Endothelial cell of umbilical vein (primary cell): ENCODE measurements around the gene C2orf42. TPM values are rescaled to one million over a fixed set of nuclear protein-coding genes. Genes with fewer than 3 reads are reported as not detected.
"Not testable (repeated sequence)": the region's sequence is repeated elsewhere in the genome, so short reads cannot be mapped to it uniquely, and the experiment has no call there.

Experiments
- BruUV-seq: library from RNA; stranded (reverse); fragments of 400-500 nt; replicated peaks from 2 replicates; lab custom pipeline; 2021; lab: Mats Ljungman, UMichigan
- CTCF ChIA-PET: fragments of 300-600, 350-600 bp; sonication (Branson Sonifier 250); formaldehyde crosslinking; loops from one replicate; lab custom pipeline; 2021; ENCODE audit warnings: antibody characterized with exemption, inconsistent platforms; lab: Charles Lee
- POLR2A ChIA-PET: fragments of 300-600, 350-600 bp; sonication (Branson Sonifier 250); formaldehyde crosslinking; loops from one replicate; lab custom pipeline; 2021; ENCODE audit warnings: antibody characterized with exemption, inconsistent platforms; lab: Charles Lee
- DNase-seq: peaks from one replicate; pipeline ENCODE4 v3.0.0-alpha.2; 2011; ENCODE audit warnings: low read depth, low spot score
- FAIRE-seq: peaks from 2 replicates; lab custom pipeline; 2011; peaks lifted over from hg19 to GRCh38; lab: Jason Lieb, UNC
- H2AFZ ChIP-seq: 2 replicates; pipeline ENCODE4 v1.6.0; 2012; ENCODE audit warnings: low read depth, low read length, control low read depth, inconsistent platforms
- H3K27ac ChIP-seq: 2 replicates; pipeline ENCODE4 v1.5.1; 2011; ENCODE audit warnings: low read depth, mild to moderate bottlenecking, control low read depth, low read length, moderate library complexity; ENCODE audit not compliant: insufficient read depth
- H3K27me3 ChIP-seq, 2 experiments: 2 replicates each; pipeline versions ENCODE4 v1.6.0 to v1.6.1; 2011; ENCODE audit warnings: low read length in 2 of 2, mixed read lengths in 1 of 2; ENCODE audit not compliant: control insufficient read depth in 2 of 2, insufficient read depth in 2 of 2
- H3K36me3 ChIP-seq, 2 experiments: 2 replicates in 1 of 2; 3 replicates in 1 of 2; pipeline ENCODE4 v1.5.1; 2011; ENCODE audit warnings: low read length in 2 of 2, mild to moderate bottlenecking in 1 of 2, moderate library complexity in 1 of 2; ENCODE audit not compliant: control insufficient read depth in 2 of 2, insufficient read depth in 2 of 2; ENCODE audit errors: extremely low read depth in 1 of 2
- H3K4me1 ChIP-seq: 3 replicates; pipeline ENCODE4 v1.5.1; 2011; ENCODE audit warnings: mild to moderate bottlenecking, low read length; ENCODE audit not compliant: control insufficient read depth, insufficient read depth; ENCODE audit errors: extremely low read depth
- H3K4me2 ChIP-seq: 2 replicates; pipeline ENCODE4 v1.6.1; 2011; ENCODE audit warnings: low read length, control low read depth, mixed read lengths; ENCODE audit not compliant: insufficient read depth
- H3K4me3 ChIP-seq, 3 experiments: fragments of 200-600 bp in 1 of 3; sonication (generic), shearing (Covaris generic) in 1 of 3; replicated peaks in 1 of 3; 2 replicates each; pipeline ENCODE4 v1.5.1; 2011 to 2016; ENCODE audit warnings: control low read depth in 3 of 3, low read length in 3 of 3, mild to moderate bottlenecking in 2 of 3, inconsistent platforms in 1 of 3, low read depth in 1 of 3, moderate library complexity in 1 of 3; ENCODE audit not compliant: insufficient read depth in 1 of 3
- H3K79me2 ChIP-seq: 2 replicates; pipeline ENCODE4 v1.6.0; 2012; ENCODE audit warnings: low read length, inconsistent platforms; ENCODE audit not compliant: control insufficient read depth, insufficient read depth
- H3K9ac ChIP-seq: replicated peaks from 2 replicates; pipeline ENCODE3; 2011; ENCODE audit warnings: low read length, control low read depth; ENCODE audit not compliant: insufficient read depth; ENCODE audit errors: extremely low read depth
- H3K9me1 ChIP-seq: replicated peaks from 3 replicates; pipeline ENCODE4 v1.6.0; 2011; ENCODE audit warnings: mild to moderate bottlenecking, low read length; ENCODE audit not compliant: control insufficient read depth, insufficient read depth; ENCODE audit errors: extremely low read depth
- H3K9me3 ChIP-seq: replicated peaks from 2 replicates; pipeline ENCODE4 v1.5.1; 2012; ENCODE audit warnings: low read length, inconsistent platforms; ENCODE audit not compliant: control insufficient read depth, insufficient read depth
- H4K20me1 ChIP-seq: replicated peaks from 2 replicates; pipeline ENCODE3; 2011; ENCODE audit warnings: mild to moderate bottlenecking, low read length; ENCODE audit not compliant: control insufficient read depth, insufficient read depth; ENCODE audit errors: extremely low read depth
- EZH2 ChIP-seq: IDR thresholded peaks from 2 replicates; pipeline ENCODE4 v1.6.1; 2012; ENCODE audit warnings: borderline replicate concordance, low read depth, mild to moderate bottlenecking, moderate library complexity, low read length, inconsistent platforms; ENCODE audit not compliant: severe bottlenecking
- FOS ChIP-seq: IDR thresholded peaks from 2 replicates; pipeline ENCODE4 v1.6.1; 2011; ENCODE audit warnings: mild to moderate bottlenecking, low read length, moderate library complexity, borderline replicate concordance; ENCODE audit not compliant: insufficient read depth
- GATA2 ChIP-seq: IDR thresholded peaks from 2 replicates; pipeline ENCODE4 v1.7.0; 2011; ENCODE audit warnings: low read depth, mild to moderate bottlenecking, moderate library complexity, mixed read lengths, low read length; ENCODE audit not compliant: insufficient read length, insufficient read depth
- JUN ChIP-seq: IDR thresholded peaks from 2 replicates; pipeline ENCODE4 v1.6.1; 2011; ENCODE audit warnings: borderline replicate concordance, low read depth; ENCODE audit not compliant: insufficient read length, insufficient read depth
- MYC ChIP-seq: IDR thresholded peaks from one replicate; pipeline ENCODE4 v1.6.1; 2011; ENCODE audit warnings: mild to moderate bottlenecking, low read depth, low read length
- POLR2A ChIP-seq: IDR thresholded peaks from 2 replicates; pipeline ENCODE4 v1.6.1; 2012; ENCODE audit warnings: low read depth, mild to moderate bottlenecking, control low read depth, low read length
- POLR2AphosphoS5 ChIP-seq: IDR thresholded peaks from 2 replicates; pipeline ENCODE4 v1.6.1; 2012; ENCODE audit warnings: low read depth, mild to moderate bottlenecking, control low read depth, low read length, moderate library complexity; ENCODE audit not compliant: insufficient read depth
- dilution Hi-C: fragments of 300-500 bp; cut with MboI; formaldehyde crosslinking; loops from one replicate; pipeline ENCODE4 v1.15.0; 2019; ENCODE audit warnings: low sequenced_read_pairs; ENCODE audit not compliant: extremely low pct_ligation_motif_present
- intact Hi-C: fragments of 100-400 bp; cut with micrococcal nuclease; formaldehyde crosslinking; loops from one replicate; pipeline ENCODE4 v1.10.0; 2022
- polyA plus RNA-seq, 4 experiments: library from polyadenylated mRNA; depleted of rRNA in 3 of 4; stranded (reverse) in 3 of 4; unstranded in 1 of 4; fragments of >200 nt; gene quantifications; 2 replicates each; pipeline versions ENCODE4 v1.2.1 to v1.2.3, GENCODE V29; 2011 to 2012; ENCODE audit warnings: missing spikeins in 1 of 4
- total RNA-seq: library from RNA; stranded (reverse); gene quantifications from 2 replicates; pipeline ENCODE4 v1.2.3, GENCODE V29; 2021
- TF ChIP-seq, protein P1 (sequence below), 2 donors: IDR thresholded peaks; 1 replicate in 1 of 2; 2 replicates in 1 of 2; pipeline ENCODE4 v1.5.1; 2011; ENCODE audit warnings: low read length in 2 of 2, mild to moderate bottlenecking in 2 of 2, moderate library complexity in 2 of 2, control low read depth in 1 of 2, inconsistent platforms in 1 of 2, low read depth in 1 of 2; ENCODE audit not compliant: insufficient read depth in 1 of 2; ENCODE audit errors: extremely low read depth in 1 of 2
- TF ChIP-seq, protein P2 (sequence below): IDR thresholded peaks from 2 replicates; pipeline ENCODE4 v1.6.1; 2011; ENCODE audit not compliant: insufficient read depth, insufficient read length

C2orf42 gene
- total and polyA plus RNA-seq, 2 donors (not counting 3 experiments of a cell fraction or from before 2014, with no cell fraction given), result 7.9 to 13.1 TPM

DNA sequence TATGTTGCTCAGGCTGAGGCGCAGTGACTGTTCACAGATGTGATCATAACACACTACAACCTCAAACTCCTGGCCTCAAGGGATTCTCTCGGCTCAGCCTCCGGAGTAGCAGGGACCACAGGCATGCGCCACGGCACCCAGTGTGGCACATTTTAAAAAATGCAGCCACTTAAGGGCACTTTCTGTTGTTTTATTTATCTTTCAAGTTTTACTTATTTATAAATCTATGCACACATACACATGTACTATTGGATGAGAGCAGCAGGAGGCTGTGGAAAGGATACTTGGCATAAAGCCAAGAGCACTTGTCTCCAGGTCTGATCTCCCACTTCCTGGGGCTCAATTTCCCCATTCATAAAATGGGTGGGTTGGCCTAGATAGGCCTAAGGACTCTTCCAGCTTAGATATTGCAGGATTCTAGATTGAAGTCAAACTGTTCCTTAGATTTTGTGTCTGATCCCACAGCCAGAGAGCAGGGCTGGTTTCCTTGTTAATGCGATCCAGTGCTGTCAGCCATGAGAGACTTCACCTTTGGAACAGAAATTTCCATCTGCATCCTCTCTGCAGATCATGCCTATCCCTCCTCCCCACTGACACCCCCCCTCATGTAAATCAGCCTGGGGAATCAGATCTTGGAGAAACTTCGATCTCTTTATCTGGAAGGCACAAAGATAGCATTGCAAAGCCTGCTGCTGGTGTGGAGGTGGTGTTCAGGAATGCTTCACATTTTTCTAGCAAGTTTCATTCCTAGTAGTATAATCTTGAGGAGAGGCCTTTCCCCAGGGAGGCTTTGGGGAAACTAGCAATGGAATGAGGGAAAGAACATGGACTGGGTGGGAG is 78.8 kb downstream of the C2orf42 start:
- no peak overlapping the region for H3K27ac ChIP-seq
- CTCF ChIA-PET, result no interaction called here

DNA sequence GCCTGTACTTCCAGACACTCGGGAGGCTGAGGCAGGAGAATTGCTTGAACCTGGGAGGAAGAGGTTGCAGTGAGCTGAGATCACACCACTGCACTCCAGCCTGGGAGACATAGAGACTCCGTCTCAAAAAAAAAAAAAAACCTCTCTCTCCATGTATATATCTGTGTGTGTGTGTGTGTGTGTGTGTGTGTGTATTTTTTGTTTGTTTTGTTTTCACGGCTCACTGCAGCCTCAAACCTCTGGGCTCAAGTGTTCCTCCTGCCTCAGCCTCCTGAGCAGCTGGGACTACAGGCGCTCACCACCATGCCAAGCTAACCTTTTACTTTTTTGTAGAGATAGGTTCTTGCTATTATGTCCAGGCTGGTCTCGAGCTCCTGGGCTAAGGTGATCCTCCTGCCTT is 80.4 kb downstream of the C2orf42 start:
- dilution Hi-C loops, FAIRE-seq: not testable (repeated sequence)

More for the DNA sequence above, 78.8 kb downstream of the C2orf42 start:
- intact Hi-C loops (no loop called here), dilution Hi-C loops (no loop called here)
- Histone ChIP-seq H3K9me3 (no peaks in the 10 kb centered on the region), H3K9me1 (no peaks in the 10 kb centered on the region), H3K27me3 (no peaks in the 10 kb centered on the region), H3K79me2 (no peaks in the 10 kb centered on the region), H2AFZ (no peak overlapping the region), H3K4me2 (no peak overlapping the region), H3K4me1 (no peaks in the 10 kb centered on the region), H3K4me3 (no peak overlapping the region), H3K9ac (no peak overlapping the region), H4K20me1 (no peaks in the 10 kb centered on the region), H3K36me3 (no peaks in the 10 kb centered on the region)
- FAIRE-seq, result no peak
- no TSS peak for BruUV-seq
- no peak for TF ChIP-seq POLR2AphosphoS5
- TF ChIP-seq GATA2, result no peak
- TF ChIP-seq, protein P1, sequence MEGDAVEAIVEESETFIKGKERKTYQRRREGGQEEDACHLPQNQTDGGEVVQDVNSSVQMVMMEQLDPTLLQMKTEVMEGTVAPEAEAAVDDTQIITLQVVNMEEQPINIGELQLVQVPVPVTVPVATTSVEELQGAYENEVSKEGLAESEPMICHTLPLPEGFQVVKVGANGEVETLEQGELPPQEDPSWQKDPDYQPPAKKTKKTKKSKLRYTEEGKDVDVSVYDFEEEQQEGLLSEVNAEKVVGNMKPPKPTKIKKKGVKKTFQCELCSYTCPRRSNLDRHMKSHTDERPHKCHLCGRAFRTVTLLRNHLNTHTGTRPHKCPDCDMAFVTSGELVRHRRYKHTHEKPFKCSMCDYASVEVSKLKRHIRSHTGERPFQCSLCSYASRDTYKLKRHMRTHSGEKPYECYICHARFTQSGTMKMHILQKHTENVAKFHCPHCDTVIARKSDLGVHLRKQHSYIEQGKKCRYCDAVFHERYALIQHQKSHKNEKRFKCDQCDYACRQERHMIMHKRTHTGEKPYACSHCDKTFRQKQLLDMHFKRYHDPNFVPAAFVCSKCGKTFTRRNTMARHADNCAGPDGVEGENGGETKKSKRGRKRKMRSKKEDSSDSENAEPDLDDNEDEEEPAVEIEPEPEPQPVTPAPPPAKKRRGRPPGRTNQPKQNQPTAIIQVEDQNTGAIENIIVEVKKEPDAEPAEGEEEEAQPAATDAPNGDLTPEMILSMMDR (IDR thresholded peaks at IDR 0.05; ENCODE audit: extremely low read depth in 1 of 2, insufficient read depth in 1 of 2, low read depth in 1 of 2, low read length in 2 of 2), result no peak
- TF ChIP-seq JUN, result no peak
- no peak for TF ChIP-seq EZH2
- TF ChIP-seq FOS, result no peak
- TF ChIP-seq POLR2A, result no peak
- no peak for TF ChIP-seq MYC
- TF ChIP-seq, protein P2, sequence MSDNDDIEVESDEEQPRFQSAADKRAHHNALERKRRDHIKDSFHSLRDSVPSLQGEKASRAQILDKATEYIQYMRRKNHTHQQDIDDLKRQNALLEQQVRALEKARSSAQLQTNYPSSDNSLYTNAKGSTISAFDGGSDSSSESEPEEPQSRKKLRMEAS, result no peak
- no peak for DNase-seq
- POLR2A ChIA-PET, result no interaction called here

More for the DNA sequence above, 80.4 kb downstream of the C2orf42 start:
- H3K4me2 ChIP-seq, H2AFZ ChIP-seq, intact Hi-C loops, H3K4me1 ChIP-seq, CTCF ChIA-PET, H3K9me3 ChIP-seq, BruUV-seq, DNase-seq, H3K4me3 ChIP-seq, H3K36me3 ChIP-seq, H3K79me2 ChIP-seq, H3K9ac ChIP-seq, H3K9me1 ChIP-seq, POLR2A ChIA-PET, H3K27me3 ChIP-seq, H4K20me1 ChIP-seq, H3K27ac ChIP-seq: not testable (repeated sequence)
